HG03108 (cell line): ENCODE results near the gene TPCN2.

Source experiments
- ATAC-seq: cut with Tn5 transposase; IDR thresholded peaks from one replicate; pipeline ENCODE4 v1.9.1; 2021; ENCODE audit warnings: moderate library complexity; ENCODE audit not compliant: unreplicated experiment

TPCN2 gene

DNA sequence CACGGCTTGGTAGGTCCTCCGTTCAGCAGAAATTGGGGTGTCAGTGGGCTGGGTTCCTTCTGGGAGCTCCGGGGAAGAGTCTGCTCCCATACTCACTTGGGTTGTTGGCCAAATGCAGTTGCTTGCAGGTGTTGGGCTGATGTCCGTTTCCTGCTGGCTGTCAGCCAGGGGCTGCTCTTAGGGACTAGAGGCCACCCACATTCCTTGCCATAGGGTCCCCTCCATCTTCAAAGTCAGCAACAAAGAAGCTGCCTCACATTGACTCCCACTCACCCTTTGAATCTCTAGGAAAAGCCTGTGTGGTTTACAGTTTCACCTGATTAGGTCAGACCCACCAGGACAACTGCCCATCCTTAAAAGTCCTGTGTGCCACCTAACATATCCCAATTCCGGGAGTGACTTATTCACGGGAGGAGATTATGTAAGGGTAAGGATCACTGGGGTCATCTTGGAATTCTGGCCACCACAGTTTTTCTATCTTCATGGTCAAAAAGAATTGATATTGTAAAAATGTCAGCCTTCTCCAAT, 43.0 kb downstream of the TPCN2 start:
- no peak for ATAC-seq

DNA sequence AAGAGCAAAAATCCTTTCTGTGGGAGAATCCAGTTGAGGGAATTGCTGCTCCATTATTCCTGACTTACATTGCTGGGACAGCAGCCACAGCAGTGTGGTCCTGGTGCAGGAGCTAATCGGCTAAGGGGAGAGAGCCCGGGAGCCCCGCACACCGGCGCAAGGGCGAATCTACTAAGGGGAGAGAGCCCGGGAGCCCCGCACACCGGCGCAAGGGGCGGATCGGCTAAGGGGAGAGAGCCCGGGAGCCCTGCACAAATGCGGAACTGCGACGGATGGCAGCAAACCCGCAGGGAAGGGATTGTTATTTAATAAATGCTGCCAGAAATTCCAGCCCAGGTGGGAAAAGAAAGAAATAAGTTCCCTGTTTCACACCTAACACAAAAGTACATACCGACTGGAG, 43.5 kb downstream of the TPCN2 start:
- no peak for ATAC-seq

DNA sequence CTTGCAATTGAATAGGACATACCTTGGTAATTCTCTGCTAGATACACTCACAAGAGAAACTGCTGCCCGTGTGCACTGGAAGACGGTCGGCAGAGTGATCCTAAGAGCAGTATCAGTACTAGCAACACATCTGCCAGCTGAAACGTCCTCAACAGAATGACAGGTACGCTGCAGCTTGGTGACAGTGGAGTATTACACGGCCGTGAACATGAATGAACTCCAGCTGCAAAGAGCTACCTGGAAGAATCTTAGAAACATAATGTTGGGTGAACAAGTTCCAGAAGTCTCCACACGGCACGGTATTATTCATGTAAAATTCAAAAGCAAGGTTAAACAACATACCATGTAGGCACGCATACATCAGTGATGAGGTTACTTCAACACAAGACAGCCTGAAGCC, 44.4 kb downstream of the TPCN2 start:
- ATAC-seq, result no peak

DNA sequence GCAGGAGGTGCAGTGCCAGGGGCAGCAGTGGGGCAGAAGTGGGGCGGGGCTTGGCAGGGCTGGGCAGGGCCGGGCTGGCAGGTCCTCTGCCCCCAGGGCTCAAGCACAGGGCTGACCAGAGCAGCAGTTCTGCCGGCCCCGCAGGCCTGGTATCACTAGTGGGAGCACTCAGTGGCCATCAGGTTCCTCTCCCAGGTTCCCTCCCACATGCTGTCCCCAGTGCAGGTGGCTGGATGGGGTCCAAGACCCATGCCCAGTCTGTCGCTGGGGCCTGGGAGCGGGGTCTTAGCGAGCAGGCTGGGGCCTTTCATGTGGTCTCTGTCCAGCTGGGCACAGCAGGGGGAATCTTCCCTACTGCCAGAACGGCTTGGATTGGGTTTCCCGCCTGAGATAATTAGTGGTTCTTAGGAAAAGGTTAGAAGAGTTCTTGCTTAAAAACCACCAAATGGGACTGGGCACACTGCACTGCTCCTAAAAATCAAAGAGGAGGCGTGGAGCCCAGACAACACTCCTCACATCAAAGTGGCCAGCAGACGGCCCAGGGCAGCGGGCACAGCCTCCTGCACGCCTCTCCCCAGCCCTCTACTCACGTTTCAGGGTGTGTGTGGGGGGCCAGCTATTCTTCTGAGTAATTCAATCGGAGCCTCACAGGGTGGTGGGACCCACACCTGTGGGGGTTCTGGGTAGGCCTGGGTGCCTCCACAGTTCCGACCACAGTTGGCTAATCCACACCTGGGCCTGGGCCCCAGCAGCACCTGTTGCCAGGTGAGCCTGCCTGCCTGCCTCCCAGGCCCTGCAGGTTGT, 45.6 kb downstream of the TPCN2 start:
- no peak for ATAC-seq

DNA sequence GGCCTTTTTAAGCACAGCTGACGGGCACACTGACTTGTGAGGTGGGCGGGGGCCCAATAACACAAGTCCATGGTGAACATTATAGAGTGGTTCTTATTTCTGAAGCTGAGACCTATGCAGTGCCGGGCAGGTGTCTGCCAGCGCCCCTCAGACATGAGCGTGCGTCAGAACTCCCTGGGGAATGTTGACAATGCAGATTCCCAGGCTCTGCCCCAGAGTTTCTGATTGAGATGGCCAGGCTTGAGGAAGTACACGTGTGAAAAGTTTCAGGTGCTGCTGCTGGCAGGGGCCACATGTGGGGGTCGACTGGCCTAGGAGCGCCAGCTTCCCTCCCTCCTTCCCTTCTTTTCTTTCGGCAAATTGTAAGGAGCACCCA, 46.2 kb downstream of the TPCN2 start:
- ATAC-seq, result no peak

DNA sequence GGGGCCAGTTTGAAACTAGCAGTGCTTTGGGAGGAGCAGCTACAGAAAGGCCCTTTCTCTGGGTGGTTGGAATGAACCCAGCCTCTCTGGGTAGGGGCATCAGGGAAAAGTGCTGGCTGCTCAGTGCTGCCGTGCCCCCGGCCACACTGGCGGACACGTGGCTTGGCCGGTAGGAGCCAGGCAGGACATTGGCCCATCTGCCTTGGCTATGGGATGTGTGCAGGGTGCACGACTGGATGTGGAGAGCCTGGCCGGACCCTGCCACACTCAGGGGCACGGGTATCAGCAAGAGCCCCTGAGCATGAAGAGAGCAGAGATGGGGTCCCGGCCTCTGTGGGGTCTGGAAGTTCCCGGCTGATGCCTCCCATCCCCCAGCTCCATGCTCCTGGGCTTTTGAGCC, 46.6 kb downstream of the TPCN2 start:
- ATAC-seq, result no peak

DNA sequence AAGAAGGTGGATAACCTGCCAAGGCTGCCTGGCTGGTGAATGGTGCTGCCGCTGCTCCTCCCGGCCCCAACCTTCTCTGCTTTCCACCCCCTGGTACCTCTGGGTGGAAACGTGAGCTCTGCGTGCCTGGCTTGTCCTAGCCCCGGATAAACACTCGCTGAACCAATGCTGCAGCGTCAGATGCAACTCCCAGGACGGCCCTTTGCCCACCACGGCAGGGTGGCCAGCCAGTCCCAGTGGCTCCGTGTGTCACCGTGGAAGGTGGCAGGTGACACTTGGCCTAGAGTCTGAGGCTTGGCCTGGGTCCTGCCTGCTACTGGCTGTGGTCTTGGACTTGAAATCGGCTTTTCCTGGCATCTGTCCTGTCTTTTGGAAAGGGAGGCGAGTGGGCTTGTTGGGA, 47.7 kb downstream of the TPCN2 start:
- ATAC-seq, result no peak

DNA sequence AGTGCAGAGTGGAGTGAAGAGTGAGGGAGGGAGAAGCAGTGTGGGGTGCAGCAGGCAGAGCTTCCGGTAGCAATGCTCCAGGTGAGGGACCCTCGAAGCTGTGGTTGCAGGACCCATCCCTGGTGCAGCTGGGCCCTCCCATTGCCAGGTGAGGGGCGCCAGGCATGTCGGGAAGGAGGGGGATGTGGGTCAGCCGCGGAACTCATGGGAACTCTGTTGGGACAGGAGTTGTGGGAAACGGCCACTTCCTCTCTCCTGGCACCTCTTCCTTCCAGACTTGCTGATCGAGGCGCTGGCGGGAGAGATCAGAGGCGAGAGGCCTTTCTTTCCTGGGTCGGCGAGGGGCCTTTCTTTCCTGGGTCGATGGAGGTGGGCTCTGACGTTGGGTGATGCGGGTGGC, 48.5 kb downstream of the TPCN2 start:
- ATAC-seq, result no peak

DNA sequence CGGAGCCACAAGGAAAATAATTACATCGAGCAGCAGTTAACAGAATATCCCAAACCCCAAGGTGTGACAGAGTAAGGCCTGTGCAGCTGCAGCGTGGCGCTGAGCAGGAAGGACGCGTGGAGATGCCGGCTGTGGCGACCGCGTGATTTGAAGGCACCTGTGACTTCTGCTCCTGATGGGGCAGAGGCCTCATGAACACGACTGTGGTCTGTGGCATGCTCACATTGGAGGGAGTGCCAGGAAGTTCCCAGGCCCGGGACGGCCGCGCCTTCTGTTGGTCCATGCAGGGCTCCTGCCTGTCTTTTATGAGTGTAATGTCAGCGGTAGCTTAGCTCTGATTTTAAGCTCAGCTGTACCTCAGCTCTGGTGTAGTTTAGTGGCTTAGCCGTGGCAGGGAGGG, 50.4 kb downstream of the TPCN2 start:
- ATAC-seq, result no peak

DNA sequence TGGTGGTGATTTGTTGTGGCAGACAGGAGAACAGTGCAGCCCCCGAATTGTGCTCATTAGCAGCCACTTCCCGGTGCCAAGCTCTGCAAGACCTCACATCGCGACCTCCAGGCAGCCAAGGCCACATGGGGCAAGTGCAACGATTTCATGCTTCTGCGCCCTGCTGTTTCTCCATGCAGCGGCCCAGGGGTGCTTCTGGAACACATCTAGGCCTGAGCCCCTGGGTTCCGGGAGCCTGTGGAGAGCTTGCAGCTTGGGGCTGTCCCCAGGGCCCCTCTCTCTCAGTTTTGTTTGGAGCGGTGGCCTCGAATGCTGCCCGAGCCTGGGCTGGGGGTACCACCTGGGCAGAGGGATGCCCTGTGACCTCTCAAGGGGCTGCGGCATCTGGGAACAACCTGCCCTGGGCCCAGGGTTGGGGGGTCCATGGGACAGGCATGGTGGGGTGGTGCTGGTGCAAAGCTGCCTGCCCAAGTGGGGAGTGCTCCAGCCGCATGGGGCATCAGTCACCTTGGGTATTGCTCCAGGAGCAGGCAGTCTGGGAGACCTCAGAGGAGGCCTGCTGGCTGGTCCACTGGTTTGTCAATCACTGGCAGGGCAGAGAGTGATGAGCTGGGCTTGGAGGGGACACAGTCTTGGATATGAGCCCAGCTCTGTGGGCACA, 51.9 kb downstream of the TPCN2 start:
- no peak for ATAC-seq

DNA sequence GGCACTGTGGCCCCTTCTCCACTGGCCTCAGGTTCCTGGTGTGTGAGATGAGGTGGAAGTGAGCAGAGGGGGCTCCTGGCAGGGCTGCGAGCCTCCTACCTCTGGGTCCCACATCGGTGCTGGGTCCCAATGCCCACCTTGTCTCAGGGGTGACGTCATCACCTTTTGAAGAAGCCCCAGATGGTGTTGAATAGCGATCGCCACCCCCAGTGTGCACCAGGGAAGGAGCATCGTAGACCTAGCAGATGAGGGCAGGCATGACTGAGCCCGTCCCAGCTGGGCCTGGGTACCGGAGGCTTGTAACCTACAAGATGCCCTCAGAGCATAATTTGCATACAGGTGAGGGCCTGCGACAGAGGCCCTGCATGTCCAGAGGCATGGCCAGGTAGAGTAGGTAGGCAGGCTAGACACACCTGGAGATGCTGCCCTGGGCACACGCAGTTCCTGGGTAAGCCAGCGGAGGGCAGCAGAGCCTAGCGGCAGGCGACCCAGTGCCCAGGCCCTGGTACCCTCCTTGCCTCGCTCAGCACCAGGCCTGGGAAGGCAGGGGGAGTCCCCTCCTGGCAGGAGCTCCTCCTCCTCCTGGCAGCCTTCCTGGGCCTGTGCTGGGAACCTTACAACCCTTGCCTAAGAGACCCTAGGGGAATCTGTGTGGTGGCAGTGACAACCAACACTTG, 52.5 kb downstream of the TPCN2 start:
- ATAC-seq, result no peak

DNA sequence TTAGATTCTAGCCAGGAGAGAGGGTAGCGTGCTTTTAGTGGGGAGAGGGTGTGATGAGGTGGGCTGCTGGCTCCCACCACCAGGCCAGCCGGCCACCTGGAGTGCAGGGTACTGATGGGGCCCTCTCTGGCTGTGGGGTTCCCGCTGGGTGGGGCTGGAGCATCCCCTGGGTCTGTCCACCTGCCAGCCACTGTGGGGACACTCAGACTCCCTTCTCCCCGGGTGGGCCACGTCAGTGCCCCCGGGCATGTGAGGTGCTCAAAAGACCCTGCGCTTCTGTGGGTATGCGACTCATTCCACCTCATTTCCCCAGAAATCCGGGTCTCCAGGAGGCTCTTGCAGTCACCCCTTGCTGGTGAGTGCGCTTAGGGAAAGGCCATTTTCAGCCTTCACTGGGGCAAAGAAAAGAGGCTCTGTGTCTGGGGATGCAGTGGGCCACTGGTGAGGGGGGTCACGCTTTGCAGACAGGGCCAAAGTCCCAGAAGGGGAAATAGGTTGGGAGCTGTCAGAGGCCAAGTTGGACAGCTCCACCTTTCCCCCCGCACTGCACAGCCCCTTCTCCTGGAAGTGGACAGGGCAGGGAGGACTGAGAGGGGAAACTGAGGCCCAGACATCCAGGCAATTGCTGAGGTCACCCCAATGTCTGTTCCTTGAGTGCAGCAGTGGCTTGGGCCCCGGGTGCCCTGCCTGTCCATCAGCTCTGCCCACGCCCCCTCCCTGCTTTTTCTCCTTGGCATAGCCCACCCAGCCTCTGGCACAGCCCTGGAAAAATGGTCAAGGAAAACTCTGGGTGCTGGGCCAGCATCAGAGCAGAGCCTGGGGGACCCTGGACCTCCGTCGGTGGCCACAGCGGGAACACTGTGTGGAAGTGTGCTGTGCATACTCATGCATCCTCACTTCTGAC, 53.3 kb downstream of the TPCN2 start:
- ATAC-seq, result no peak

DNA sequence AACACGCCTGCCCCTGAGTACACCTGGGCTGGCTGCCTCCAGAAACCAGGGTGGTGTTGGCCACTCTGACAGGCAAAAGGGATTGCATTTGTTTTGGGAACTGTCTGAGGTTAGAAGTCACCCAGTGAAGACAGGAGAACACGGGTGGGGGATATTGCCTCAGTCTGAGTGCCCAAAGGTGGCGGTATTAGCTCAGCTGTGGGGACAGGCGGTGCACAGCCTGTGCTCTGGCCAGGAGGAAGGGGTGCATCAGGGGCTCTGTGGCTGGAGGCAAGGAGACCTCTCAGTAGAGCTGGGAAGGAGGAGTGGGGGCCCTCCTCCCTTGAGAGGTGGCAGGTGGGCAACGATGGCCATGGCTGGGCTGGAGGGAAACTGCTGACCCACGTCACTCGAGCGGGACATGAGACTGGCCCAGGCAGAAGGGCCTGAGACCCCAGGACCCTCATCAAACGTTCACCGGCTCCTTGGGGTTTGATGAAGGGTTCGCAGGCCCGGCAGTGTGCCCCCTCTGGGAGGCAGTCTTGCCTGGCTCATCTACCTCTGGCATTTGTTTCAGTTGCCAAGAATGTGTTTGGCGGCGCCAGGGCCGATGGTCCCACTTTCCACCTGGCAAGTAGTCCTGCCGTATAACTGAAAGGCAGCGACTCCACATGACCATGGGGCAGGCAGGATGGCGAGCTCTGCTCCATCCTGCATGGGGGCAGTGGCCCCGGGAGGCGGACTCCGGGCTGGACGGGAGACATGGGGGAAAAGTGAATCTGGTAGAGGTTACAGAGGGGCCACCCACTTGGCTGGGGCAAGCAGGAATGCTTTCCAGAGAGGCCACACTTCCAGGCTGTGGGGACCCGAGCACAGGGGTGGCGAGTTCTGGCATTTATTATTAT, 54.2 kb downstream of the TPCN2 start:
- ATAC-seq, result no peak

DNA sequence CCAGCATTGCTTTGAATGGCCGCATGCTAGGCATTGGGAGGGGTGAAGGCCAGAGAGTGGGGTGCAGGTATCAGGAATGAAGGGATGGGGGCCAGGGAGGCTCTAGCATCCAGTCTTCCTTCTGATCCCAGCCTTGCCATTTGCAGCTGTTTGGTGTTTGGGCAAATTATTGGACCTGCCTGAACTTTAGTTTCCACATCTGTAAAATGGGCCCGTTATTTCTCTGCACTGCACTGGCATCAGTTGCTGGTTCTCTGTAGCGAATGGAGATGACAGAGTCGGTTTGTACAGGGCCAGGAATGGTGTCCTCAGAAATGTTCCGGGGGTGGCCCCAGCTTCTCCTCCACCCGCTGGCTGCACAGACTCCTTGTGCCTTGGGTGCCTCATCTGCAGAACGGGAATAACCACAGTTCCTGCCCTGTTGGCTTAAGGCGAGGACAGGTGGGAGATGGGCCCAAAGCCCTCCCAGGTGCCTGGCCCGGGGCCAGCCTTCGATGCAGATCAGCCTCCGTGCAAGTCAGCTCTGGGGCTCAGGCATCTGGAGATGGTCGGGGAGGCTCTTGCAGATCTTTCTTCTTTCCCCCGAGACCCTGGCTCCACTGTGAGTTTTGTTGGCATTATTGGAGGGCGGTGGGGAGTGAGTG, 55.6 kb downstream of the TPCN2 start:
- no peak for ATAC-seq

DNA sequence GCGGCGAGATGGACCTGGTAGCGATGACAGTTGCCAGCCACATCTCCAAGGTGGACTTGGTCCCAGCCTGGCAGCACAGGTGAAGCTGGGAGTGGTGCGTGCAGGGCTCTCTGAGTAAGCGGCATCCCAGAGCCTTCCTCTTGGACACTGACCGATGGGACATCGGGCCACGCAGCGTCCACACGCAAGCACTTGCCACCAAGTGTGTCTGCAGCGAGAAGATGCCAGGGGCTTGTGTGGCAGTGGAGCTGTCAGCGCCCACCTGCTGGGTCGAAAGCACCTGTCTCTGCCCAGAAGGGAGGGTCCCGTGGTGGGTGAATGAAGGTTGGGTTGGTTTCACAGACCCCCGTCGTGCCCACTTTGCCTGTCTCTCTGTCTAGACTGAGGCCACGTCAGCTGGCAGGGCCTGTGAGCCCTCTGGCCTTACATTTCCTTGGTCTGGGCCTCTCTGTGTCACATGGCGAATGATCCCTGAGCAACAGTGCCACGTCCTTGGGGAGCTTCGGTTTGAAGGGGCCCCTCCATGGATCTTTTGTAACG, 56.2 kb downstream of the TPCN2 start:
- no peak for ATAC-seq

DNA sequence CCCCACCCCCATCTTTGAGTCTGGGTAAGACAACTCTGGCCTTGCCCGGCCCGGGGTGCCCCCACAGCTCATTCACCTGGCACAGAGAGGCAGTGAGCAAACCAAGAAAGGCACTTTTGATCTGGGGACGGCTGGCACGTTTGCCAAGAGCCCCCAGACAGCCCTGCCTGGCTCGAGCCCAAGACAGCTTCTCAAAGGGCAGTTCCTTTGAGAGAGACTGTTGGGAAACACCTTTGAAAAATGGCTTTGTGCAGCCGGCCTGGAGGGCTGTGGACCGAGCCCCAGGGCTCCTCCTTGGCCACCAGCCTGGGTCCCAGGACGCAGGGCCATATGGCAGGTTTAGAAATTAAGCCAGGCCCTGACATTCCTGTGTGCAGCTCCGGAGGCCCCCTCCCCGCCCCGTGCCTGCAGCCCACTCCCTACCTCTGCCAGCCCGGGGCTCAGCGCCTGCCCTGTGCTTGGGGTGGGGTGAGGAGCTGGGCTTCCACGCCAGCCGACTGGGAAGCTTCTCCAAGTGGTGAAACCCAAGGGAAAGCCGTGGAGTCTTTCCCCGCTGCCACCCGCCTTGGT, 56.8 kb downstream of the TPCN2 start:
- ATAC-seq, result no peak

DNA sequence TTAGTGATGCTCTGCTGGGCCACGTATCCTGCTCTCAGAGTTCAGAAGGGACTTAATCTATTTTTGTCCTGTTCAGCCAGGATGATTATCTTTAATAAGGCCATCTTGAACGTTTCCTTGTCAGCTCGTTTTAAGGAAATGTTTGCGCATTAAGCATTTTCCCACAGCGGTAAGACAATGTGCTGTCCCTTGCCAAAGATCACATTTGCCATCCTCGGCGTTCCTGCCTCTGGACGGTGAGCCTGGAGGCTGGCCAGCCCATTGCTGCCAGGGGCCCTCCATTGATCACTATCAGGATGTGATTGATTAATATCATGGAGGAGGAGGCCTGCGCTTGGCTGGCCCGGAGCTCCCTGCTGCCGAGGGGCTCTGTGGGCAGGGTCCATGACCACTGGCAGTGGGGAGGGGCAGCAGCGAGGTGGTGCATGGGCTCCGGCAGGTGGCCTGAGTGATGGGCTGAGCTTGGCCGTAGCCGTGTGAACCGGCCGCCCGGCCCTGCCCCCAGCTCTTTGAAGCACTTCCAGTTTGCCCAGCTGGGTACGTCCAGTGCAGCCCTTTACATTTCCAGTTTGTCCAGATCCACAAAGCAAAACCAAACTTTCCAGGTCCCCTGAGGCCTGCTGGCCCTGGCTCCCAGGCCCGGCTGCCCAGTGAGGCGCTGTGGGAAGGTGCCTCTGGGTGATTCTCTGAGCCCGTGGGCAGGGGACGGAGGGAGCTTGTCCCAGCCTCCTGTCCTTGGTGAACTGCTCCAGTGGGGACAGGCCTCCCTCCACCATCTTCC, 57.5 kb downstream of the TPCN2 start:
- no peak for ATAC-seq

DNA sequence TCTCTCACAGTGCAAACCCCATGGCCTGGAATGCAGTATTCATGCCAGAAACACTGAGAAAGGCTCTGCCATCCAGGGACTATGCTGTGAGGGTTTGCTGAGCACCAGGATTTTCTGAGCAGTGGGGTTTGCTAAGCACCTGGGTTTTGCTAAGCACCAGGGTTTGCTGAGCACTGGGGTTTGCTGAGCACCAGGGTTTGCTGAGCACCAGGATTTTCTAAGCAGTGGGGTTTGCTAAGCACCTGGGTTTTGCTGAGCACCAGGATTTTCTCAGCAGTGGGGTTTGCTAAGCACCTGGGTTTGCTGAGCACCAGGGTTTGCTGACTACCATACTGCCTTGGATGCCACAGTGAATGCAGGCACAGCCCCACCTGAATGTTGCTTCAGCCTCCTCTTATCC, 58.7 kb downstream of the TPCN2 start:
- no peak for ATAC-seq
